HEK293T (cell line): ENCODE data around the gene RPS27.
"Not testable (repeated sequence)": the region's sequence is repeated elsewhere in the genome, so short reads cannot be mapped to it uniquely, and the experiment has no call there.

ENCODE experiments used
- CTCF ChIA-PET: fragments of 350-600 bp; formaldehyde crosslinking; extraction: SDS; loops from one replicate; lab custom pipeline; 2021; ENCODE audit warnings: antibody characterized with exemption, inconsistent platforms; lab: Yijun Ruan, JAX
- POLR2A ChIA-PET: fragments of 350-600 bp; formaldehyde crosslinking; extraction: SDS; loops from one replicate; lab custom pipeline; 2020; ENCODE audit warnings: antibody characterized with exemption, inconsistent platforms; lab: Yijun Ruan, JAX
- DNase-seq: peaks from one replicate; pipeline ENCODE4 v3.0.0; 2012; ENCODE audit warnings: mixed read lengths; ENCODE audit errors: extremely low spot score
- ARNT ChIP-seq: fragments of 450-650 bp; IDR thresholded peaks from 2 replicates; pipeline ENCODE4 v1.6.1; 2017; ENCODE audit warnings: mild to moderate bottlenecking
- BHLHE40 ChIP-seq: fragments of 450-650 bp; IDR thresholded peaks from 2 replicates; pipeline ENCODE4 v1.6.1; 2016; ENCODE audit warnings: mild to moderate bottlenecking, moderate library complexity, borderline replicate concordance
- CTBP1 ChIP-seq: fragments of 450-650 bp; IDR thresholded peaks from 2 replicates; pipeline ENCODE4 v1.6.1; 2016; ENCODE audit warnings: borderline replicate concordance
- ELF4 ChIP-seq: fragments of 450-650 bp; IDR thresholded peaks from 2 replicates; pipeline ENCODE4 v1.6.1; 2017; ENCODE audit warnings: antibody characterized with exemption
- FOXA1 ChIP-seq: fragments of 450-650 bp; IDR thresholded peaks from 2 replicates; pipeline ENCODE4 v1.6.1; 2016; ENCODE audit warnings: mild to moderate bottlenecking
- FOXK2 ChIP-seq: fragments of 450-650 bp; IDR thresholded peaks from 2 replicates; pipeline ENCODE4 v1.6.1; 2016; ENCODE audit warnings: mild to moderate bottlenecking
- FOXM1 ChIP-seq: fragments of 450-650 bp; IDR thresholded peaks from 2 replicates; pipeline ENCODE4 v1.6.1; 2017; ENCODE audit warnings: mild to moderate bottlenecking, borderline replicate concordance
- HDGF ChIP-seq: fragments of 450-650 bp; IDR thresholded peaks from 2 replicates; pipeline ENCODE4 v1.6.1; 2017; ENCODE audit warnings: antibody characterized with exemption, borderline replicate concordance
- L3MBTL2 ChIP-seq: fragments of 450-650 bp; conservative IDR thresholded peaks from 2 replicates; pipeline ENCODE4 v1.6.1; 2016; ENCODE audit warnings: mild to moderate bottlenecking
- LEF1 ChIP-seq: fragments of 450-650 bp; IDR thresholded peaks from 2 replicates; pipeline ENCODE4 v1.6.1; 2017; ENCODE audit warnings: mild to moderate bottlenecking, borderline replicate concordance
- NFRKB ChIP-seq: fragments of 450-650 bp; IDR thresholded peaks from 2 replicates; pipeline ENCODE4 v1.6.1; 2016; ENCODE audit warnings: mild to moderate bottlenecking, moderate library complexity
- PKNOX1 ChIP-seq: fragments of 450-650 bp; IDR thresholded peaks from 2 replicates; pipeline ENCODE4 v1.6.1; 2016
- SP1 ChIP-seq: fragments of 450-650 bp; IDR thresholded peaks from 2 replicates; pipeline ENCODE4 v1.6.1; 2017
- SUZ12 ChIP-seq: fragments of 450-650 bp; IDR thresholded peaks from 2 replicates; pipeline ENCODE4 v1.6.1; 2016; ENCODE audit warnings: mild to moderate bottlenecking
- TARDBP ChIP-seq: fragments of 450-650 bp; IDR thresholded peaks from 2 replicates; pipeline ENCODE4 v1.6.1; 2016
- ZNF384 ChIP-seq: fragments of 450-650 bp; IDR thresholded peaks from 2 replicates; pipeline ENCODE4 v1.6.1; 2016

The RPS27 gene

GRCh38 chr1:154012129-154012528 lies 21.6 kb downstream of the RPS27 start:
- TF ChIP-seq TARDBP (no peak), ZNF384 (no peak), SP1 (no peak), BHLHE40 (no peak), HDGF (no peak)
- POLR2A ChIA-PET: interaction anchor here (1.8 kb wide), 1 partner anchor 22 kb away, joined by 7 read pairs; the partner anchor contains the start of gene RPS27
- CTCF ChIA-PET: no interaction called here
- no peak for DNase-seq

GRCh38 chr1:154012543-154012942 lies 22.0 kb downstream of the RPS27 start:
- DNase-seq, CTCF ChIA-PET: not testable (repeated sequence)
- POLR2A ChIA-PET: interaction anchor here (1.8 kb wide), 1 partner anchor 22 kb away, joined by 7 read pairs; the partner anchor contains the start of gene RPS27

- CTCF ChIA-PET: no interaction called here
These were observed 23.8 kb downstream of the RPS27 start for GRCh38 chr1:154014154-154014907.

GRCh38 chr1:154019269-154019668 lies 28.7 kb downstream of the RPS27 start:
- ChIA-PET POLR2A (interaction anchor here (1.8 kb wide), 1 partner anchor 29 kb away, joined by 8 read pairs; no protein-coding TSS in a partner anchor), CTCF (interaction anchor here (0.5 to 0.6 kb wide), 2 partner anchors 22 to 108 kb away, joined by 3 to 4 read pairs; no protein-coding TSS in a partner anchor)
- DNase-seq: no peak
- TF ChIP-seq ZNF384 (no peak), ARNT (no peak), BHLHE40 (no peak)

More at GRCh38 chr1:154014154-154014907, 23.8 kb downstream of the RPS27 start:
- POLR2A ChIA-PET: no interaction called here
- TF ChIP-seq HDGF (no peak), CTBP1 (no peak), PKNOX1 (no peak), ELF4 (no peak), FOXM1 (no peak)
- no peak for DNase-seq

GRCh38 chr1:154019940-154020339 lies 29.4 kb downstream of the RPS27 start:
- CTCF ChIA-PET: interaction anchor here (0.5 to 0.6 kb wide), 2 partner anchors 23 to 107 kb away, joined by 3 to 4 read pairs; no protein-coding TSS in a partner anchor

GRCh38 chr1:154033697-154034096 lies 43.1 kb downstream of the RPS27 start:
- CTCF ChIA-PET, POLR2A ChIA-PET, DNase-seq: not testable (repeated sequence)

More at GRCh38 chr1:154019940-154020339, 29.4 kb downstream of the RPS27 start:
- POLR2A ChIA-PET: interaction anchor here (1.8 kb wide), 1 partner anchor 30 kb away, joined by 8 read pairs; no protein-coding TSS in a partner anchor
- DNase-seq: no peak
- TF ChIP-seq FOXM1: no peak
- no peak for TF ChIP-seq ELF4
- no peak for TF ChIP-seq ARNT
- no peak for TF ChIP-seq ZNF384
- no peak for TF ChIP-seq SUZ12
- no peak for TF ChIP-seq BHLHE40
- TF ChIP-seq FOXA1: no peak
- no peak for TF ChIP-seq L3MBTL2
- TF ChIP-seq SP1: no peak
- TF ChIP-seq CTBP1: no peak
- TF ChIP-seq TARDBP: no peak
- TF ChIP-seq HDGF: no peak
- TF ChIP-seq LEF1: no peak
- no peak for TF ChIP-seq NFRKB
- no peak for TF ChIP-seq PKNOX1
- TF ChIP-seq FOXK2: no peak
